GM04503 (cell line): ENCODE measurements around the gene EDN2.

Experiments used
- DNase-seq: peaks from one replicate; pipeline ENCODE4 v3.0.0-alpha.2; 2012; ENCODE audit warnings: low read depth

The EDN2 gene

DNA sequence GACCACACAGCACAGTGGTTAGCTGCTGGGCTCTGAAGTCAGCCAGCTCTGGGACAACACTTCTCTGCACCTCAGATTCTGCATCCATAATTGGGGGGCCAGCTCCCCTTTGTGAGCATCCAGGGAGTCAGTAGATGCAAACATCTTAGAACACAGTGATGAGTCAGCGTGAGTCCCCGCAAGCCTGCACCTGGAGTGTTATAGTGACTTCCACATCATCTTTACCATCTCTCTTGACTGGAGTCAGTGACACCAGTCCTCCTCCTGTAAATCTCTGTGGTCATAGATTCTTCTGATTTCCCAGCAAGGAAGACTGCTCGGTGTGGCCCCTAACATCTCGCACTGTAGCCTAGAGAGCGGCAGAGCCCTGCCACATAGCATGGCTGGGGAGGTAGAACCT, 13.9 kb upstream of the EDN2 start:
- DNase-seq: no peak

DNA sequence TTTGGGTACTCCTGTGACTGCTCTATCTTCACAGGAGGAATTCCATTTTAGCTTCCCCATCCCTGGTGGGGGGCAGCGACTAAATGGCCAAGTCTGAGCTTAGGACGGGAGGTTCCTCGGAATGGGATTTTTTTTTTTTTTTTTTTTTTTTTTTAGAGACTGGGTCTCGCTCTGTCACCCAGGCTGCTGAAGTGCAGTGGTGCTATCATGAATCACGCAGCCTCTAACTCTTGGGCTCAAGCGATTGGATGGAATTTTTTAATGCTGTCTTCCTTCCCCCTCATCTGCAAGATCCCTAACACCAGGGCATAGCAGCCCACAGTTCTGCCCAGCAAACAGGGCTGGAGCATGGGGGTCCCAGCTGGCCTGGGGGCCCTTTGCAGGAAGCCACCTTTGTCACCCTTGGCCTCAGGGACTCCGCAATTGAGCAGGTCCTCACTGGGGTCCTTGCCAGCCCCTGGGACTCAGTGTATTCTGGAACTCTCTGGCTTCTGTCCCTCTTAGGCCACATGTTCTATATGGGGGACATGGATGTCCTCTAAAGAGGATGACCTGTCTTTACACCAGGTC, 13.1 kb upstream of the EDN2 start:
- no peak for DNase-seq

- DNase-seq: no peak
Observed at GRCh38 chr1:41497056-41497440, 12.6 kb upstream of the EDN2 start.

DNA sequence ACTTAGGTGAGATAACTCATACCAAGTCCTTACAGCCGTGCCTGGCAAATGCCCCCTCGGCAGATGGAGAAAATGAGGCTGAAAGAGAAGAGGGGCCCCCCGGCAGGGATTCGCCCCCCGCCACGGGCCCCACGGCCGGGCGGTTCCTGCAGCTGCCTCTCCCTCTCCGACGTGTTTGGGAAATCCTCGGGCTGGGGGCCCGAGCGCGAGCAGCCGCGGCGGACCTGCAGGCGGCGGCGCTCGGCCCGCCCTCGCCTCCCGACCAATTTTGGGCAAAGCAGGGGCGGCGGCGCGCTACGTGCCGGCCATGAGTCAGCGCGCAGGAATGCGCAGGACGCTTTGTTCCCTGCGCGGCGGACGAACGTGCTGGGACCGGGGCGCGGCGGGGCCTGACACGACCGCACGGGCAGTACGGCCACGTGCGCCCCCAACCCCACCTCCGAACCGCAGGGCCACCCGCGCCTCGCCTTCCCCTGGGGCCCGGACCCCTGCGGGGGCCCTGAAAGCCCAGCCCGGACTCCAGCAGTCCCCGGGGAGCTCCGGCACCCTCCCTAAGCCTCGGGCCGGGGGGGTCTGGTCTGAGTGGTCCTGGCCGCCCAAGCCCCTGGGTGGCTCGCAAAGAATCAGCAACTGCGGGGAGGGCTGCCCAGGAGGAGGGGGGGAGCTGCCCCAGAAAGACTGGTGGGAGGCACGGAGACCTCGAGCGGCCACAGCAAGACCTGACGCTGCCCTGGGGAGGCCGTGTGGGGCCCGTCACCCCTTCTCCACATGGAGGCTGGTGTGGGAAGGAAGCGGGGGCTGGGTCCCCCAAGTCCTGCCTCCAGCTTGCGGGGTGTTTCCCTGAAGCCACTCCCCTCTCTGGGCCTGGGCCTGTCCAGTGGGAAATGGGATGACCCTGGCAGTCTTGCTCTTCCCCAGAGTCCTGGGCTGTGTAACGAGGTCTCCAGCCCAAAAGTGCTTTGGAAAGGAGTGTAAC, 11.9 kb upstream of the EDN2 start:
- no peak for DNase-seq

GRCh38 chr1:41495210-41495948, 10.9 kb upstream of the EDN2 start:
- no peak for DNase-seq

DNA sequence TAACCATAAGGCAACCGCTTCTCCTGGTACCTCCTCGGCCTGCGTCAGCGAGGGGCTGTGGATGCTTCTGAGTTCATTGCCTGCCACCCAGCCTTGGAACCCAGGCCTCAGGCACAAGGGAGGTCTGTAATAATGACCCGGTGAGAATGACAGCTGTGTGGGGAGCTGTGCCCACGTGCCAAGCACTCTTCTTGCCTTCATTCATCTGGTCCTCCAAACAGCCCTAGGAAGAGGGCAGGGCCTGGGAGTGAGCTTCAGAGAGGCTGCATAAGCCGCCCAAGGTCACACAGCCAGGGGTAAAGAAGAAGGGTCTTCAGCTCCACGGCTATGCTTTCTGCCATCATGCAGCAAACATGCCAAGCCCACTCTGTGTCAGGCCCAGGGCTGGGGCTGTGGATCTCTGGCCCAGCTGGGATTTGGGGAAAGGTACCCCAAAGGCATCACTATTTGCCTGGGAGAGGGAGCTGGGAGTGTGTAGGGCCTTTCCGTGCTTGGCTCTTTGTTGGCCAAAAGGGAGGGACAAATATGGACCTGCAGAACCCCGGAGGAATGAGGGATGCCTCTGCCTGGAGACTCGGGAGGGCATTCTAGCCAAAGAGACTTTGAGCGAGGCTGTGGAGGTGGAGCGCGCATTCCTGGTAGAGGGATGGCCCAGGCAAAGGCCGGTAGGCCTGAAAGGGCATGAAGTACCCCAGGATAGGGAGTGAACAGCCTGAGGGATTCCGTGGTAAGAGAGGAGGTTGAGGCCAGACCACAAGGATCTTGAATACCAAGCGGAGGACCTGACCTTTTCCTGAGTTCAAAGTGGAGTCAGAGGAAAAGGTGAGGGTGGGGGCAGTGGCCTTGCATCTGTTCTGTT, 10.1 kb upstream of the EDN2 start:
- DNase-seq: no peak

- no peak for DNase-seq
Observed at GRCh38 chr1:41493626-41494350, 9.3 kb upstream of the EDN2 start.

DNA sequence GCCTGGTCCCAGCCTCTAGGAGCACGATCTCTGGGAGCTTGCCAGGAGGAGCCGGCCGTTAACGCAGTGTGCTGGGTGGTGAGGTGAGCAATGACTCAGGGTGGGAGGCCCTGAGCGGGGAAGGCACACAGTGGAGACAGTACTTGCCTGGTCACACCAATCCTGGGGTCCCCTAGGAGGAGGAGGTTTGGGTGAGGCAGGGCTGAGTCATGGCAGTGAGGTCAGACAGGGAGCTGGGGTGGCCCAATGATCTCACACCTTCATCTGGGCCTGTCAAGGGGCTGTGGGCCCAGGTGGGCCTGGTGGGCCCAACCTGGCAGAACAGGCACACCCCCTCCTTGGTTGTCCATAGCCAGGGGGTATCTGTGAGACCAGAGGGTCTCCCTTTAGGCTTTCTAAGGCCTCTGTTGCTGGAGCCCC, 8.6 kb upstream of the EDN2 start:
- DNase-seq: peak; percentile 44

GRCh38 chr1:41492341-41492848, 7.9 kb upstream of the EDN2 start:
- no peak for DNase-seq

DNA sequence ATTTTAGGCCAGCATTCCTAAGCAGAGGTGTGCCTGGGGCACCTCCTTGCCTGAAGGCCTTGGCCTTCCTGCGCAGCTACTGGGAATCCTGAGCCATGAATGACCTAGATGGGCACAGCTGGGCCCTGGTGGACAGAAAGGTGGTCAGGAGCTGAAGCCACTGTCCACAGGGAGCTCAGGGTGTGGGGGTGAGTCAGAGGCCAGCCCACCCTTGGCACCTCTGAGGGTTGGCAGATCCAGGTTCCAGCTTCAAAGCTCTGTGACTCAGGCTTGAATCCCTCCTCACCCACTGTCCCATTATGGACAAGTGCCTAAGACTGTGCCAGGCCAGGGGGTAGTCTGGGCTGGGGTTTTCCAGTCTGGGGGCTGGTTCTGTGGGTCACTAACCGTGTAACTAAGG, 6.4 kb upstream of the EDN2 start:
- DNase-seq: no peak

GRCh38 chr1:41489561-41489960, 5.1 kb upstream of the EDN2 start:
- DNase-seq: no peak

GRCh38 chr1:41488040-41488951, 3.8 kb upstream of the EDN2 start:
- DNase-seq: no peak

DNA sequence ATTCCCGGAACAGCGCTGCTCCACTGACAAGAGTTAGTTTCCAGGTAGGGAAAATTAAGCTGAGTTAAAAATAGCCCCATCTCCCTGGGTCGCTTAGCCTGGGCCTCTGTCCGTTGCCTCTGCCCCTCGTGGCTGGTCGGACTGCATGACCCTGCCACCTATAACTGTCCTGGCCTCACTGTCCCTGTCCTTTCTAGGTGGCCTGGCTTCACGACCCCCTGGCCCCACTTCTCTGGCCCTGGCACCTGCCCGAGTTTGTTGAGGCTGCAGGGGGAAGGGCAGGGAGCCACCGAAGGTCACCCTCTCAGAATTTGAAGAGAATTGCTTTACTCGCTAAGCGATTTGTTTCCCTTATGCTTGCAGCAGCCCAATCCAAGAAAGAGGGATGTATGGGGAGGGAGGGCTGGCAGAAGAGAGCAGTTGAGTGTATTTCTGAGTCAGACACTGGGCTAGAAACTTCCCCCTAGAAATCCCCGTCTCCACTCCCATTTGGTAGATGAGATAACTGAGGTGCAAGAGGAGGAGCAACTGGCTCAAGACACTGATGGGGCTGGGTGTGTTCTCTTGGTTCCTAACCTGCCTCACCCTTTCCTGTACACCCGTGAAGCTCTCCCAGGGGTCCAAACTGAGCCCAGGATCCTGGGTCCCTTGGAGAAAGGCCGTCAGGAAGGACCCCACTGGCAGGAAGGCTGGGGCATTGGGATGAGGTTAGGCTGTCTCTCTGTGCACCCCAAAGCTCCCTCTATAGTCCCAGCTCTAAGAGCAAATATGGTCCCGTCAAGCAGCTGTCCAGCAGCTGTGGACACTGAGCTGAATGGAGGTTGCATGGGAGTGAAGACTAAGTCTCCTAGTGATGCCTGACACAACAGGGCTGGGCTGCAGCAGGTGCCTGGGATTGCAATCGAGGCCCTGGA, 2.9 kb upstream of the EDN2 start:
- DNase-seq: no peak

GRCh38 chr1:41486371-41487125, 2.1 kb upstream of the EDN2 start:
- no peak for DNase-seq

- DNase-seq: no peak
Observed at GRCh38 chr1:41486053-41486370, 1.5 kb upstream of the EDN2 start.

DNA sequence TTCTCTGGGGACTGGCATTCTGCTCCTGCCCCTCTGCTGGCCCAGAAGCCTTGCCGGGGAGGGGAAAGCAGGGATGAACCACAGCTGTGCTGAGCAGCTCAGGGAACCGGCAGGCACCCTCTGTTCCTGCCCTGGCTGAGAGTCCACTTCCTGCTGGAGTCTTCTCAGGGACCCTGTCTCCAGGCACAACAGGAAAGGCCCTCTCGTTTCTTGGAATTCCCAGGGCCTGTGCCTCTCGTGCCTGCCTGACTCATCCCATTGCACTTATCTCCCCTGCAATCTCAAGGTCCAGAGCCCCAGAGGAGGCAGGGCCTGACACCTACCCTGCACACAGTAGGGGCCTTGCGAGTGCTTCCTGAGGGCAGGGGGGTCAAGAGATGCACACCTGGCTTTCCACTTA, 1.1 kb upstream of the EDN2 start:
- no peak for DNase-seq

DNA sequence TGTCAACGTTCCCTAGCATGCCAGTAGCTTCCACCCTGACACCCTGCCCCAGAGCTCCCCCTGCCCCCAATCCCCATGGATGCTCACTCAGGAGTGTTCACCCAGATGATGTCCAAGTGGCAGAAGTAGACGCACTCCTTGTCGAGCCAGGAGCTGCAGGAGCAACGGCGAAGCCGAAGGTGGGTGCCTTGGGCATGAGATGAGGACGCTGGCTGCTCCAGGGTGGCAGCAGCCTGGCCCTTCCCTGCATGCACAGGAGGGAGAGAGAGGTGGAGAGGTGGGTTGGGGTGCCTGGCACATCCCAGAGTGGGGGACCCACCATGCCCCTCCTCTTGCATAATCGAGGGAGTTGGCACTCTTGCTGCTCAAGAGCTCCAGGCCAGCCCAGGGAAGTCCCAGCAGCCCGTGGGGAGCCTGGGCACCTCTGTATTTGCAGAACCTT, 502 bp downstream of the EDN2 start:
- DNase-seq: no peak
